Upper lobe of right lung (tissue), 1 donor: ENCODE measurements around the gene HSBP1. TPM values are rescaled to one million over a fixed set of nuclear protein-coding genes. Genes with fewer than 3 reads are reported as not detected.

Experiments
- ATAC-seq: fragments of 200-7000 bp; cut with Tn5 transposase; one replicate; pipeline ENCODE4 v1.9.1; 2020; ENCODE audit warnings: mild to moderate bottlenecking, moderate library complexity
- DNase-seq: peaks from one replicate; pipeline ENCODE4 v3.0.0-alpha.2; 2020
- H3K27ac ChIP-seq: fragments of 200-600 bp; one replicate; pipeline ENCODE4 v1.8.0; 2022
- H3K27me3 ChIP-seq: fragments of 200-600 bp; one replicate; pipeline ENCODE4 v1.8.0; 2022; ENCODE audit warnings: mild to moderate bottlenecking
- H3K36me3 ChIP-seq: fragments of 200-600 bp; one replicate; pipeline ENCODE4 v1.8.0; 2022
- H3K4me1 ChIP-seq: fragments of 200-600 bp; one replicate; pipeline ENCODE4 v1.8.0; 2022
- H3K4me3 ChIP-seq: fragments of 200-600 bp; one replicate; pipeline ENCODE4 v1.8.0; 2022; ENCODE audit warnings: mild to moderate bottlenecking
- H3K9me3 ChIP-seq: fragments of 200-600 bp; one replicate; pipeline ENCODE4 v1.8.0; 2022
- intact Hi-C: fragments of 100-400 bp; cut with DNase I; formaldehyde crosslinking; loops from one replicate; pipeline ENCODE4 v1.11.0; 2022
- total RNA-seq: library from RNA; stranded (reverse); fragmentation: NEBNext Ultra II Directional; extraction: Animal tissue kit (Norgen Biotek cat#: 25700); gene quantifications from one replicate; pipeline ENCODE4 v1.2.1, GENCODE V29; 2021
- TF ChIP-seq, protein P1 (sequence below): fragments of 200-600 bp; IDR thresholded peaks from one replicate; pipeline ENCODE4 v1.8.0; 2022; ENCODE audit warnings: antibody characterized with exemption
- donor health status: DM: no; HTN: yes; CAD: no; lungs with severe emphysema.

Gene HSBP1
- total RNA-seq, 1 donor from 2014 or later = 86.2 TPM

DNA sequence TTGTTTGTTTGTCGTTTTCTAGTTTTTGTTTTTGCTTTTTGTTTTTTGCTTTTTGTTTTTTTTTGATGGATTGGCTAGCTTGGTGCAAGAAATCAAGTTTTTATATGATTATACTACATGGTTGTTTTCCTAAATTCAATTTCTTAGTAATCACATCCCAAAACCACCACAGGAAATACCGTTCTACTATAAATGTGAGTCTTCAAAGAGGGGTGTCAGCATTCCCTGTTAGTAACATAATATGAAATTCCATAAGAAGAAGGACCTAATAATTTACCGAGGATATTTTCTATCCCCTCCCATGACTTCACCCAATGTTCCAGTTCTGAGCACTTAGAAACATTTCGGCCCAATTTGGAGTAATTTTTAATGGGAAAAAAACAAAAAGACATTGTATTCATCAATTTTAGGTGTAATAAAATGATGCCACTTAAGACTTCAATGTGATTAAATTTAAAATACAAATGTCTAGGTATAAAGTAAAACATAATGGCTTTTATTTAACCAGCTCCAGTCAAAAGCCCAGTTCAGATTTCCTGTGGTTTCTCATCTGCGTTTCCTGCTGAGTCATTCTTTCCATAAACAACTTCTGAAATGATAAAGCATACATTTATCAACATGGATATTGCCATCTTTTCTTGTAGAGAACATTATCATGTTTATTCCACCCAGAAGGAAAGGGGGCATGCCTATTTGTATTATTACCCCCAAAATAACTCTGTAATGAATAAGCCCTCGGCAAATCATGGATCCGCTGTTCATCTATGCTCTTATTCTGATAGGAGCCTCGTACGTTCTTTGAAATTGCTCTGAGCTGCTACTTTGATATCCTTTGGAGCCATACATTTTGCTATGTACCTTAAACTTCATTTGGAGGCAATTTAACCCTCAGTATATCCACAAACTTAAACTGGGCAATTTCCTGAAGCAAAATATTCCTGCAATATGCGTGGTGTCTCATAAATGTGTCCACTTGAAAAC is 28.1 kb downstream of the HSBP1 start:
- no peaks in the 10 kb centered on the region for H3K4me1 ChIP-seq
- TF ChIP-seq, protein P1, sequence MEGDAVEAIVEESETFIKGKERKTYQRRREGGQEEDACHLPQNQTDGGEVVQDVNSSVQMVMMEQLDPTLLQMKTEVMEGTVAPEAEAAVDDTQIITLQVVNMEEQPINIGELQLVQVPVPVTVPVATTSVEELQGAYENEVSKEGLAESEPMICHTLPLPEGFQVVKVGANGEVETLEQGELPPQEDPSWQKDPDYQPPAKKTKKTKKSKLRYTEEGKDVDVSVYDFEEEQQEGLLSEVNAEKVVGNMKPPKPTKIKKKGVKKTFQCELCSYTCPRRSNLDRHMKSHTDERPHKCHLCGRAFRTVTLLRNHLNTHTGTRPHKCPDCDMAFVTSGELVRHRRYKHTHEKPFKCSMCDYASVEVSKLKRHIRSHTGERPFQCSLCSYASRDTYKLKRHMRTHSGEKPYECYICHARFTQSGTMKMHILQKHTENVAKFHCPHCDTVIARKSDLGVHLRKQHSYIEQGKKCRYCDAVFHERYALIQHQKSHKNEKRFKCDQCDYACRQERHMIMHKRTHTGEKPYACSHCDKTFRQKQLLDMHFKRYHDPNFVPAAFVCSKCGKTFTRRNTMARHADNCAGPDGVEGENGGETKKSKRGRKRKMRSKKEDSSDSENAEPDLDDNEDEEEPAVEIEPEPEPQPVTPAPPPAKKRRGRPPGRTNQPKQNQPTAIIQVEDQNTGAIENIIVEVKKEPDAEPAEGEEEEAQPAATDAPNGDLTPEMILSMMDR = no peak
- no peak overlapping the region for H3K27ac ChIP-seq
- H3K27me3 ChIP-seq = no peaks in the 10 kb centered on the region
- no peak overlapping the region for H3K4me3 ChIP-seq
- intact Hi-C loops = no loop called here
- no peaks in the 10 kb centered on the region for H3K9me3 ChIP-seq
- H3K36me3 ChIP-seq = no peaks in the 10 kb centered on the region
- DNase-seq (no peak), ATAC-seq (no peak)

DNA sequence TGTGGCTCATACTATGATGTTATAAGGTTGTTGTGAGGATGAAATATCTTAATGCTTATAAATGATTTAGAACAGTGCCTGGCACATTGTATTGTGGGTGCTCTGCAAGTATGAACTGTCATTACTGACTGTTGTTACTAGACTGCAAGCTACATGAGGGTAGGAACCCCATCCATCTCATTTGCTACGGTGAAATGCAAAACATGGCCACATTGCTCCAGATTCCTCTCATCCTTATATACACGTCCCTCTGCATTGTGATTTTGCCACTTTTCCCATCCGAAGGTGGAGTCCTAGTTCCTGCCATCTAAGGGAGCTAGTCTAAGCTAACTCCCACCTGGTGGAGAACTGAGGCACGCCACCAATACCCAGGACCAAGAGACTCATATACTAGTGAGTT is 29.8 kb downstream of the HSBP1 start:
- no peak for DNase-seq
- no peak for ATAC-seq
- intact Hi-C loops = no loop called here

DNA sequence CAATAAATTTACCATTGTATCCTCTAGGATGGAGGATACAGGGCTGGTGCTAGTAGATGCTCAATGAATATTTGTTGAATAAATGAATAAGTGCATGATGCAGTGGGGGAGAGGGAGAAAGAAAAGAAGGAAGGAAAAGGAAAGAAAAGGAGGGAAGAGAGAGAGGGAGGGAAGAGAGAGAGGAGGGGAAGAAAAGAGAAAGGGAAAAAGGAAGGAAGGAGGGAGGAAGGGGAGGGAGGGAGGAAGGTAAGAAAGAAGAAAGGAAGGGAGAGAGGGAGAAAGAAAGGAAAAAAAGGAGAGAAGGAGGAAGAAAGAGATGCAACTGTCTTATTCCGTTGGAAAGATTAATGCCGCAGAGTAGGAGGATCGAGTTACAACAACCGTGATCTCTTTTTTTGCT is 30.4 kb downstream of the HSBP1 start:
- Histone ChIP-seq H3K27me3 (no peaks in the 10 kb centered on the region), H3K9me3 (no peaks in the 10 kb centered on the region), H3K4me1 (peaks cover 5% of the 10 kb centered on the region), H3K27ac (no peak overlapping the region), H3K36me3 (no peaks in the 10 kb centered on the region), H3K4me3 (no peak overlapping the region)
- DNase-seq (no peak), ATAC-seq (no peak)
- intact Hi-C loops = no loop called here
- TF ChIP-seq, protein P1 = no peak

More for the DNA sequence above, 29.8 kb downstream of the HSBP1 start:
- TF ChIP-seq, protein P1 = no peak
- Histone ChIP-seq H3K4me1 (no peaks in the 10 kb centered on the region), H3K27ac (no peak overlapping the region), H3K4me3 (no peak overlapping the region), H3K9me3 (no peaks in the 10 kb centered on the region), H3K36me3 (no peaks in the 10 kb centered on the region), H3K27me3 (no peaks in the 10 kb centered on the region)

DNA sequence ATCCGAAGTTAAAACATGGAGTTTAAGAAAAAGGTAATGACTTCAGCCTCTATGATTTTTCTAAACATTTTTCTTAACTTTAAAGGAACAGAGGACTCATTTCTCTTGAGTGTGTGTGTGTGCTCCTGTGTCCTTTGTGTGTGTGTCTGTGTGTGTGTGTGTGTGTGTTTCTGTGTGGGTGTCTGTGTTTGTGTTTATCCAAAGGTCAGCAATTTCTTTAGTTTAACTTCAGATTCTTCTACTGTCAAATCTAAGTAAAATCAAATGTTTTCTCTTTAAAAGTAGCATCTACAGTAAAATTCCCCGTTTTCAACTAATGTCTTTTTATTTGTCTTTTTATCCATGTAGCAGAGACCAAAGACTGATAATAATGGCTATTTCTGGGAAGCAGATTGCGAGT is 31.8 kb downstream of the HSBP1 start:
- ATAC-seq (no peak), DNase-seq (no peak)
- Histone ChIP-seq H3K4me1 (peaks cover 5% of the 10 kb centered on the region), H3K9me3 (no peaks in the 10 kb centered on the region), H3K27me3 (no peaks in the 10 kb centered on the region), H3K36me3 (no peaks in the 10 kb centered on the region), H3K4me3 (no peak overlapping the region), H3K27ac (no peak overlapping the region)
- TF ChIP-seq, protein P1 = no peak
- intact Hi-C loops = no loop called here

- intact Hi-C loops = no loop called here
- Histone ChIP-seq H3K27me3 (no peaks in the 10 kb centered on the region), H3K4me1 (peaks cover 5% of the 10 kb centered on the region), H3K9me3 (no peaks in the 10 kb centered on the region), H3K36me3 (no peaks in the 10 kb centered on the region), H3K27ac (no peak overlapping the region), H3K4me3 (no peak overlapping the region)
- TF ChIP-seq, protein P1 = no peak
- ATAC-seq = no peak
- DNase-seq = no peak
These were observed 32.4 kb downstream of the HSBP1 start for GRCh38 chr16:83840060-83840617.
